ENCODE measurements around the gene COL15A1.
"Not testable (repeated sequence)": the region's sequence is repeated elsewhere in the genome, so short reads cannot be mapped to it uniquely, and the experiment has no call there.

COL15A1 gene

DNA sequence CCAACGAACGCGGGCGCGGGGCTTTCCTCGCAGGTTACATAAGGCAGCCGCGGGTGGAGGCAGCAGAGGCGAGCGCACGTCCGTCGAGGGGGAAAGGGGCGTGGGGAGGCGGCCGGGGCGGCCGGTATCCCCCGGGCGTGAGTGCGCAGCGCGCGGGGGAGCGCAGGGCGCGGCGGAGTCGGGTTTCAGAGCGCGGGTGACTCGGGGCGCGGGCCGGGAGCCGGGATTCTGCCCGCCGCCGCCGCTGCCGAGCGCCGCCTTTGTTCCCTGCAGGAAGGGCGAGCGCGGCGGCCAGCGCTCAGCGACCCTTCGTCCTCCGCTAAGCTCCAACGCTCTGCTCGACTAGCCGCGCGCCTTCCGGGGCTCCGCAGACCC is at the start of gene COL15A1:
Gene COL15A1, plus strand, starts transcription at position 226 of the 375 bp plus-strand sequence. CDS start 155 bp downstream, outside the sequence.
- DNase-seq (ENCODE audit: low read depth): no peak

DNA sequence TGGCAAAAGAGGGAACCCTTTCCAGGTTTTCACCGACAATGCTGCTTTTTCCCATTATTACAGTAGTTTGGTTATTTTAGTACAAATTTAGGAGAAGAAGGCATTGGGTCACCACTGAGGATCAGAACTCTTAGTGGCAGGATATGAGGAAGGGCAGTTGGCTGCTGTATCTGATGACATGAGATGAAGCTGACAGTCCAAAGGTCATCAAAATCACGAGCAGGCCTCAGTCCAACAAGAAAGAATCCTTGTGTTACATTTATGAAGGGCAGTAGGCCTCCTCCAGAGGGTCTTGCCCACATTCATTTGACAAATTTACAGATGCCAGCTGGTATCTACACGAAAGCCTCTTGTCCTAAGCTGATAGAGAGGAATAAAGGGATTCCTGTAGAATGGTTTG is 49.5 kb upstream of the COL15A1 start:
- no peak for DNase-seq (ENCODE audit: low read depth)

DNA sequence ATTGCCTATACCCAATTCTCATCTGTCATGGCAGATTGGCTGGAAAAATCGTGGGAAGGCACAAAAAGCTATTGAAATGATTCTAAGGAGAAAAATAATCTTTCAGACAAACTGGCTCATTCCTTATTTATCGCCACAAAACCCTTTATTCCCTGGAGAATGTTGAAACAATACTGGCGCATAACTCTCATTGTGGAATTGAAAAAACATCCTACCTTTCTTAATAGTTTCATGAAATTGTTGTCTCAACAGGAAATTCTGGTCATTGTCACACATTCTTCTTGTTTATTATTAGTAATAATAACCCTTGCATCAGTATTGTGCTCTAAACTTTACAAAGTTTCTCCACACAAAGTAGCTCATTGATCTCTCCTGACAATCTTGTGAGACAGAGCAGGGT is 48.9 kb upstream of the COL15A1 start:
- DNase-seq (ENCODE audit: low read depth): no peak

DNA sequence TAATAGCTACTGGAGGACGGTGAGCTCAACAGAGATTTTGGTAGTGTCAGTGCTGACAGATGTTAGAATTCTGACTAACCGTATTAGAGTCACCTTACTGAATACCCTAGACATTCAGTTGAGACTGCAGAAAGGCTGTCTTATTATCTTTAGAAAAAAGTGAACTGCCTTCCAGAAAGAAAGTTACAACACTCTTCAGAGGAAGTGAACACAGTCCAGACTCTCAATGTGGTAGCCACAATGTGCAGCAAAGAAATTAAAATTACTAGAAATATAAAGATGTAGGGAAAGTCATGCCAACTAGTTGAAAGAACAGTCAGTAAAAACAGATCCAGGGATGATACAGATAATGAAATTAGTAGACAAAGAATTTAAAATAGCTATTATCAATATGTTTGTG is 47.1 kb upstream of the COL15A1 start:
- DNase-seq (ENCODE audit: low read depth): no peak

DNA sequence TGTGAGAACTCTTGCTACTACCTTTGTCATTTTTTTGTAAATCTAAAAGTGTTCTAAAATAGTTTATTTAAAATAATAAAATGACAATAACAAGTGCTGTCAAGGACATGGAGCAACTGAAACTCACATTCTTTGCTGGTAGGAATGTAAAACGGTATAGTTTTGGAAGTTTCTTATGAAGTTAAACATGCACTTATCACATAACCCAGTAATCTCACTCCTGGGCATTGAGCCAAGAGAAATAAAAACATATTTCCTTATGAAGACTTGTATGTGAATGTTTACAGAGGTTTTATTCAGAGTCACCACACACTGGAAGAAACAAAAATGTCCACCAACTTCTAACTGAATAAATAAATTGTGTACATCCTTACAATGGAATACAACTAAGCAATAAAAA is 46.0 kb upstream of the COL15A1 start:
- DNase-seq (ENCODE audit: low read depth): no peak

DNA sequence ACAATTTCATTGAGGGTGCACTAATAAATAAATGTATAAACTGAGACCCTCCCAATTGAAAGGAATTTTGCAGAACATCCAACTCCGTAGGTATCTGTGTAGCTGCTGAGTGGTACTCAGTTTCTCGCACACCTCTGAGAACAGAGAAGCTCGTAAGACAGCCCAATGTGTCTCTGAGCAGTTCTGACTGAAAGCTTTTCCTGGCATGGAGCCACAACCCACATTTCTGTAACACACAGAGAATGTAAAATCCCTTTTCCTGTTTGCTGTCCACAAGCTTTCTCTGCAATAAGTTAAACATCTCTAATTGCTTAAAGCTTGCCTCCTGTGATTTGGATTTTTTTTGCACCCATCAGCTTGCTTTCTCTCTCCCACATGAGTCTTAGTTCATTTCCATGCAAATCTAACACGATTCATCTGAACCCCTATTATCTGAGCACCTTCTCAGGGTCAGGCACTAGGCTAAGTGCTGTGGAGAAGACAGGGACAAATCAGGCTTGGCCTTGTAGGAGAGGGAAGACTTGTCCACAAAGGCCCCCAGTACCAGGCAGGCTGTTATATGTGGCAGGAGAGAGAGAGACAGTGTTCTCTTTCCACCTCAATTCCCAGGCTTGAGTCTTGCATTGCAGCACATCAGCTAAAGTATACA is 44.2 kb upstream of the COL15A1 start:
- no peak for DNase-seq (ENCODE audit: low read depth)

DNA sequence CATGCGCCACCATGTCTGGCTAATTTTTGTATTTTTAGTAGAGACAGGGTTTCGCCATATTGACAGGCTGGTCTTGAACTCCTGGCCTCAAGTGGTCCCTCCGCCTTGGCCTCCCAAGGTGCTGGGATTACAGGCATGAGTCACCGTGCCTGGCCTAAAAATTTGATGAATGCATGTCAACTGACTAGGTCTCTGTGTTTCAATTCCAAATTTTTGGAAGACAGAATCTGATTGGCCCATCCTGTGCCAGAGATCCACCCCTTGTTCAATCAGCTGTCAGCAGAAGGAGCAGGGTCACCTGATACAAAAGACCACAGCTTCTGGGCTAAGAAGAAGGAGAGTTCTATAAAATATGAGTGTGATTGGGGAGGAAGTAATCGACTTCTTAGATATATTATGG is 43.5 kb upstream of the COL15A1 start:
- DNase-seq (ENCODE audit: low read depth): no peak

DNA sequence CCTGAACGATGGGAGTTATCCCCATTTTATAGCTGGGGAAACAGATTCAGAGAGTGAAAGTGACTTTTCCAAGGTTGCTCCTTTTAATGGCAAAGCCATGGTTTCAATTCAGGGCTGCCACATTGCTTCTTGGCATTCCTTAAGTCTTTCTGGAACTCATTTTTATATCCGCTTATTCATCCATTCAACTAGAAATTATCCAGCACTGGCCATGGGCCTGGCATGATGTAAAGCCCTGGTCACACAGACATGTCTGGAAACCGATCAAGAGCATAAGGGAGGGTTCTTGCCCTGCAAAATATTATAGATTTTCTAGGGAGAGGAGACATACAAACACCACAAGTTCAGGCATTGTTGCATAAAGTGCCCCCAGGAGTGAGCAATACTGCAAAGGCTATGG is 43.0 kb upstream of the COL15A1 start:
- no peak for DNase-seq (ENCODE audit: low read depth)

DNA sequence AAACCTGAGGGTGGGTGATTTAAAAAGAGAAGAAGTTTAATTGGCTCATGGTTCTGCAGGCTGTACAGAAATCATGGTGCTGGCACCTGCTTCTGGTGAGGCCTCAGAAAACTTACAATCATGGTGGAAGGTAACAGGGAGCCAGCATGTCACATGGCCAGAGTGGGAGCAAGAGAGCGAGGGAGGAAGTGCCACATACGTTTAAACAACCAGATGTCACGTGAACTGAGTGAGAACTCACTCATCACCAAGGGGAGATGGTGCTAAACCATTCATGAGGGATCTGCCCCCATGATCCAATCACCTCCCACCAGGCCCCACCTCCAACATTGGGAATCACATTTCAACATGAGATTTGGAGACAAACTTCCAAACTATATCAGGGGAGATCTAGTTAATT is 41.9 kb upstream of the COL15A1 start:
- not testable (repeated sequence) for DNase-seq (ENCODE audit: low read depth)

DNA sequence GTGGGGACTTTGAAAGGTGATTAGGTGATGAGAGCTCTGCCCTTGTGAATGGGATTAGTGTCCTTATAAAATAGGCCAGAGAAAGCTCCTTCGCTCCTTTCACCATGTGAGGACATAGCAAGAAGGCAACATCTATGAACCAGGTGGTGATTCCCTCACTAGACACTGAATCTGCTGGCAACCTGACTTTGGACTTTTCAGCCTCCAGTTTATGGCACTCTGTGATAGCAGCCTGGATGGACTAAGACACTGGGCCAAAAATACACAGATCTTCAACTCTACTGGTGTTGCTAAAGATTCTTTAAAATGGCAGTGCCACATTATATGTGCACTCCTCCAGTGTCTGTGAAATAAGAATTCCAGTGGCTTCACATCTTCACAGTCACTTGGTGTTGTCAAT is 41.2 kb upstream of the COL15A1 start:
- no peak for DNase-seq (ENCODE audit: low read depth)

DNA sequence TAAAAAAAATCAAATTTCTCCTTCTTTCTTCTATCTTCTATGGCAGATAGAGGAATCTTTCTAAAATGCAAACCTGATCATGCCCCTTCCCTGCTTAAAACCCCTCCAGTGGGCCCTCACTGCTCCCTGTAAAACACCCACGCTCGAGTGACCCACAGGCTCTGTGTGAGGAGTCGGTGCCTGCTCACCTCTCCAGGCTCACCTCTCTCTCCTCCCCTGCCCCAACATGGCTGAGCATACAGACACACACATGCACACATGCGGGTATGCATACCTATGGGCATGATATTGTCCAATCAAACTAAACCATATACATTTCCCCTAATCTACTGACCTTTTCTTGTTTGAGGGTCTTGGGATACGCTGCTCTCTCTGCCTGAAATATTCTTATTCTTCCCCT is 40.8 kb upstream of the COL15A1 start:
- no peak for DNase-seq (ENCODE audit: low read depth)

DNA sequence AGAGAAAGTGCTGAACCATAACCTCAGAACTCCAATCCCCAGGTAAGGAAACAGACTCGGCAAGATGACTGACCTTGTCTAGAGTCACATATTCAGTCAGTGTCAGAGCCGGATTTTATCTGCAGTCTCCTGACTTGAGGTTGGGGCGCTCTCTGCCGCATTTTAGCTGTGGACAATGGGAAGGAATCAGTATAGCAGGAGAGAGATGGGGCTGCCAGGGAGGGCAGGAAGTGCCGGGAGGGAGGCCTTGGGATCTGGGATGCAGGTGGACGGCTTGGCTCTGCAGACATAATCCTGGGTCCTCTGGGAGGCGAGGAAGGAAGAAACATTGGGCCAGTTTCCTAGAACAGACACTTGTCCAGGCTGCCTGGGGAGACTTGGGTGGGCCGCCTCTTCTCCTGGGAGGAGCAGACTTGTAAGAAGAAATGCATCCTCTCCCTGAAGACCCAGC is 39.7 kb upstream of the COL15A1 start:
- no peak for DNase-seq (ENCODE audit: low read depth)

DNA sequence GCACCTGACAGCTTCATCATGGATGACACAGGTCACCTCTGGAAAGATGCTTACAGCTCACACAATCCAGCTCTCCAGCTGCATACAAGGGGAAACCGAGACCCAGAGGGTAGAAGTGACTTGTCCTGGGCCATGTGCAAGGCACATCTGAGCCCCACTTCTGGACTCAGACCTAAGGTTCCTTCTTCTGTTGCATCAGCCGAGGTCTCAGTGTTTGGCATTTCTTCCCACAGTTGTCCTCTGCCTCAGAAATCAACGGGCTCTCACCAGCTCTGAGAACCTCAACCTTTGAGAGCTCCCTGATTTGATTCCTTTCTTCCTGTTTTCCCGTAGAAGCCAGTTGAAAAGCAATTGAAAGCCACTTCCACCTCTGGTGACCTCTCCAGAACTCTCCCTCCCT is 38.7 kb upstream of the COL15A1 start:
- no peak for DNase-seq (ENCODE audit: low read depth)

DNA sequence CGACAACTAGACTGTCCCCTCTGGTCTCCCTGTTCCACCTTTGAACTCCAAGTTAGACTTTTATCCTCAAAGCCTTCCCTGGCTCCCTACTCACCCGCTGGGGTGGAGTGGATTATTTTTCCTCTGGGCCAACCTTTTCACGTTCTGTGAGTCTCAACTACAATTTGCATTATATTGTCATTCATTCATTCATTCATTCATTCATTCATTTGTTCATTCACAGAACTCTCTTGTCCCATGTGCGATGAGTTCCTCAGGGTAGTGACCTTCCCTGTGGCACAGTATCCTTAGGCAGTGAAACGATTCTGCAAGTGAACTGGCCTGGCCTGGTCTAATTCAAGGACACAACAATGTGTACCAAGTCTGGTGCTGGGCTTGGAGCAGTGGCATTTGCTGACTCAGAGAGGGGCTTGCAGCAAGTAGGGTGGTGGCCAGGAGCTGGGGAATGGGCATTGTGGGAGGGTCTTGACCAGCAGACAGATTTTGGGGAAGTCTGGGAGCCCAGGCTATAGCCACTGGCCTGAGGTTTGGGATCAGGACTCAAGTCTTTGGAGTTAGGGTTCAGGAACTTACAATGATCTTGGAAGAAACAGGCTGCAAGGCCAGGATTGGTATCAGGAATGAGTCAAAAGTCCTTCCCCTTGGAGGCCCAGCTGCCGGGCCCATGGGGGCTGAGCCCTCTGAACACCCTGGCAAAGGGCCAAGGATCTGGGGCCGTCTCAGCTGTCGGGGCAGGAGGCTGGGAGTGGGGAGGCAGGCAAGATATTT is 37.2 kb upstream of the COL15A1 start:
- no peak for DNase-seq (ENCODE audit: low read depth)

DNA sequence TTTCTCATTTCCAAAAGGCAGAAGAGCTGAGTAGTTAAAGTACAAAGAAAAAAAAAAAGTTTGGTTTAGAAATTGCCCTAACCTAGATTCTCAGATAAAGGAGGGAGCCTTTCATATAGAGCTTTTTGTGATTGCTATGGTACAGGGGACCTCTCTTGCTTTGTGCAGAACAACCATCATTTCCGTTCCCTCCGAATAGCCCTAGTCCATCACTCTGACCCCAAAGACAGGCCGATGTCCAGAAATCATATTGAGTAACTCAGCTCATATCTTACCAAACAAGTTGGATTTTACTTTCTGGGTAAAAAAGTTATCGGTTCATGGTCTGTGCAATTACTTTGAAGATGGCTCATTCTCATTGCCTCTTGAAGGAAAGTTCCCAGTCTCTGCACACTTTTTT is 36.7 kb upstream of the COL15A1 start:
- no peak for DNase-seq (ENCODE audit: low read depth)

DNA sequence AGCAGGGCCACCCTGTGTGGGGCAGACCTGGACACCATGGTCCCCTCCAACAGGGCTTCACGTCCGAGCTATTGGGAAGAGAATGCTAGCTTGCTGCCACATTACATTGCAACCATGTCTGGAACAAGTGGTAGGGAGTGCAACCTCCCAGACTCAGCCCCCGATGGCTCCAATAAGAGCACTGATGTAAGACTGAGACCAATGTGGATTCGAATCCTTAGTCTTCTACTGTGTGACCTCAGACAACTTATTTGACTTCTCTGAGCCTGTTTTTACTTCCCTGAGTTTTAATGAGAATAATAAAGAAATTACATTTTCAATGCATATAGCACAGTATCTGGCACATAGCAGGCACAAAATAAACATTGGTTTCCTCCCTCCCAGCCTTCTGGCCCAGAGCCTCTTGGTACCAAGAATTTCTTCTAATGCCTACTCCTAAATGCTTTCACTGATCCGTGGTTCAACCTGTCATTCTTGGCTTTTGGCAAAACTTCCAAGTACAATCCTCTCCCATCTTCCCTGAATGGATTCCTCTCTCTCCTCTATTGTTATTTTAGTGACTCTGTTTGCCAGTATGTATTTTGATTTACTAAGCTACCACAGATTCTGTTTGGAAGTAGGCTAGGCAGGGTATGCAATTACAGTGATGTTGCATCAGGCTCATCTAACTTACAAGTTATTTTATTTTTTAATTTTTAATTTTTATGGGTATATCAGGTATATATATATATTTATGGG is 34.6 kb upstream of the COL15A1 start:
- no peak for DNase-seq (ENCODE audit: low read depth)

DNA sequence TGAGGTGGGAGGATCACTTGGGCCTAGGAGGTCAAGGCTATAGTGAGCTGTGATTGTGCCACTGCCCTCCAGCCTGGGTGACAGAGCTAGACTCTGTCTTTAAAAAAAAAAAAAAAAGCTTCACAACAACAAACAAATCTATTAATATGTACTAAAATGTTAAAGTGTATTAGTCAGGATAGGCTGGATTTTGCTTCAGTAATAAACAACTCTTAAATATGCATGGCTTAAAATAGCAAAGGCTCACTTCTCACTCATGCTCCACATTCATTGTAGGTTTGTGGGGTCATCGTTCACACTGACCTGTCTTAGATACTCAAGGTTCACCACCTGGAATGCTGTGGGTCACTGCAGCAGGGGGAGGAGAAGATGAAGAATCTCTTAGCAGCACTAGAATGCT is 33.8 kb upstream of the COL15A1 start:
- DNase-seq (ENCODE audit: low read depth): no peak

DNA sequence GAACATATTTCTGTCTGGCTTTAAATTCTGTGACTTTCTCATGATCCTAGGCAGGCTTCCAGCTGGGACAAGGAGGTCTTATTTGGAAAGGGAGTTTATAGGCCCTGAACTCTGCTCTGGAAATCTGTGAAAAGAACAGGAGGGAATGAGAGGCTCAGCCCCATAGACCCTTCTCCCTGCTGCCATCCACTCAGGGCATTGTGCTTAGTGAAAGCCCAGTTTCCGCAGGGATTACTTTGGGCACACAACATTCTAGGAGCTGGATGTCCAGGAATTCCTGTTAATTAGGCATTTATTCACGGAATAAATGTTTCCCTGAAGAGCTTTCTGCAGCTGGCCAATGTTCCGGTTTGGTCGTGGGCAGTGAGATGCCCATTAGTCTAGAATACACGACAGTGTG is 32.7 kb upstream of the COL15A1 start:
- DNase-seq (ENCODE audit: low read depth): no peak

DNA sequence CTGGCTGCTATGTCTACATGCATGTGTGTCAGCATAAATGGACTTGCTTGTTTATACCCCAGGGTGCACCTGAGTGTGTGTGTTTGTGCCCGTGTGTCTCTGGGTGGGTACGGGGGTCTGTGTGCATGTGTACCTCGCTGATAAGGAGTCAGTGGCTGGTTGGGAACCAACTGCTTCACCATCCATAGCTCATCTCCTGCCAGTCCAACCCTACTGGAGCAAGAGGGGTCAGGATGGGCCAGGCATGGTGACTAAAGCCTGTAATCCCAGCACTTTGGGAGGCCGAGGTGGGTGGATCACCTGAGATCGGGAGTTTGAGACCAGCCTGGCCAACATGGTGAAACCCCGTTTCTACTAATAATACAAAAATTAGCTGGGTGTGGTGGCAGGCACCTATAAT is 32.0 kb upstream of the COL15A1 start:
- not testable (repeated sequence) for DNase-seq (ENCODE audit: low read depth)

DNA sequence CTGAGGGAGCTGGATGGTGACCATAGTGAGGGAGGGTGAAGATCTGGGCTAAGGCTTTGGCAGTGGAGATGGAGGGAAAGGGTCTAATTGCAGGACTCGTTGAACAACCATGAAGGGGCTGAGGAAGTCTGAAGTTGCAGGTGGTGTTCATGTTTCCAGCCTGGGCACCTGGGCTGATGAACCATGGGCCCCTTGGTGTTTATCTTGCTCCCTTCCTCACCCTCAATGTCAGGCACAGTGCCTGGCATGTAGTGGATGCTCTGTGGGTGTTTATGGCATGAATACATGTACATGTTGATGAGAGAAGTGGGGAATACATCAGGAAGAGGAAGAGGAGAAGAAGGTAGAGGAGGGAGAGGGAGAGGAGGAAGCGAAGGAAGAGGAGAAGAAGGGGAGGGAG is 31.3 kb upstream of the COL15A1 start:
- DNase-seq (ENCODE audit: low read depth): no peak

DNA sequence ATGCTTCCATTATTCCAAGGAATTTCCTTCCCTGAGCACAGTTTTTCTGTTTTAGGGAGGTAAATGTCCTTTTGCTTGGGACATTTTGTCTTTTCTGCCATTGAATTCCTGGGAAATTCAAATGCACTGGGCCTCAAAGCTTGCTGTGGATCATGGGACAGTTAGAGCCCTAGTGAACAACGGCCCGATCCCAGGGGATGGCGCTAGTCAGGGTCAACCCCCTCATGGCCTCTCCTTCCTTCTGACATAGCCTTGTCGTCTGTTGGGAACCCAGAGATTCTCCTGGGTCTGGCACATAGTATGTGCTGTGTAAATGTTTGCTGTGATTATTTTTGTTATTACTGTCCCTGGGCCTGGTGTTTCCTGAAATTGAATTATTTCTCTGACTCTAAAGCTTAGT is 30.7 kb upstream of the COL15A1 start:
- DNase-seq (ENCODE audit: low read depth): no peak

DNA sequence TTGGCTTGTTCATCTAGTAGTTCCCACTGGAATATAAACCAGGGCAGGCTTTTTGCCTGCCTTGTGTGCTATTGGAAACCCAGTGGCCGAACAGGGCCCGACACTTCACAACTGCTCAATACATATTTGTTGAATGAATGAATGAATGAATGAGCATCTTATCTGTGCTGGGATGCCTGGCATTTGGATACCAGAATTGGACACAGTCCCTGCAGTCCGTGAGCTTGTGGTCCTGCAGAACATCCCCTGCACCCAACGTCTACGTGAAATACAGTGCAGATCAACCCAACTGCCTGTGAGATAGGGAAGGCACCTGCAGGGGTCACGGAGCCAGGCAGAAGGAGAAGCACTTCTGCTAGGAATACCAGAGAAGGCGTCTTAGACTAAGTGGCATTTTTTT is 30.0 kb upstream of the COL15A1 start:
- DNase-seq (ENCODE audit: low read depth): no peak

DNA sequence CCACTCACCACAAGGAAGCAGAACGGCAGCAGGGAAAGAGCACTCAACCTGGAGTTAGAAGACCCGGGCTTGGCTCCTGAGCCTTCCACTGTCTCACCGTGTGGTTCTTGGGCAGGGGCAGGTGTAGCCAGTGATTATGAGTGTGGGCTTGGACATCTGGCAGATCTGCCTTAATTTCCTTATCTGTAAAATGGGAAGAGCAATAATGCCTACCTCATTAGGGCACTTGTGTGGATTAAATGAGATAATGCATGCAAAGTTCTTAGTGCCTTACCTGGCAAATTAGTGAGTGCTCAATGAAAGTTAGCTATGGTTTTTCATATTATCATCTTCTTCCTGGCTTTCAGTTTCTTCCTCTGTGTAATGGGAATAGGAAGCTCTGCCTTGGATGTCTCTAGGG is 28.1 kb upstream of the COL15A1 start:
- no peak for DNase-seq (ENCODE audit: low read depth)

All from CMK (cell line).